K562 (cell line): ENCODE data around the gene RRM2. TPM values are rescaled to one million over a fixed set of nuclear protein-coding genes. Genes with fewer than 3 reads are reported as not detected.
"Not testable (repeated sequence)": the region's sequence is repeated elsewhere in the genome, so short reads cannot be mapped to it uniquely, and the experiment has no call there.

Source experiments
- ATAC-seq: fragments of 200-7000 bp; cut with Tn5 transposase; 3 replicates; pipeline ENCODE4 v1.9.1; 2020; ENCODE audit warnings: moderate library complexity
- BruUV-seq: library from RNA; stranded (reverse); fragments of 400-500 nt; replicated peaks from 2 replicates; lab custom pipeline; 2021; lab: Mats Ljungman, UMichigan
- CTCF ChIA-PET: fragments of 300-600 bp; formaldehyde crosslinking; extraction: SDS; loops from one replicate; lab custom pipeline; 2021; ENCODE audit warnings: low intra/inter-chr PET ratio; lab: Yijun Ruan, JAX
- POLR2A ChIA-PET: fragments of 300-600, 350-650 bp; sonication (Branson Sonifier 250); formaldehyde crosslinking; extraction: SDS; loops from one replicate; lab custom pipeline; 2021; ENCODE audit warnings: antibody characterized with exemption, inconsistent platforms; lab: Yijun Ruan, JAX
- DNase-seq, 4 experiments: peaks; one replicate each; pipeline versions ENCODE4 v3.0.0 to v3.0.0-alpha.2; 2011 to 2018; ENCODE audit warnings: low spot score in 3 of 4, mixed read lengths in 3 of 4; ENCODE audit errors: extremely low read depth in 1 of 4
- FAIRE-seq: peaks from 2 replicates; lab custom pipeline; 2011; peaks lifted over from hg19 to GRCh38; lab: Jason Lieb, UNC
- H2AFZ ChIP-seq: 2 replicates; pipeline ENCODE4 v1.6.0; 2011; ENCODE audit warnings: low read depth, low read length, control low read depth, inconsistent platforms
- H3K27ac ChIP-seq: fragments of 200-600 bp; 3 replicates; pipeline ENCODE4 v1.8.0; 2011; ENCODE audit warnings: low read depth, mild to moderate bottlenecking, control low read depth, inconsistent platforms, low read length, moderate library complexity, mixed read lengths; ENCODE audit errors: extremely low read depth
- H3K27me3 ChIP-seq, 2 experiments: fragments of 300-600 bp in 1 of 2; 2 replicates in 1 of 2; 3 replicates in 1 of 2; pipeline versions ENCODE4 v1.6.0 to v1.8.0; 2011; ENCODE audit warnings: inconsistent platforms in 2 of 2, low read length in 2 of 2, mild to moderate bottlenecking in 1 of 2, mixed read lengths in 1 of 2, moderate library complexity in 1 of 2; ENCODE audit not compliant: control insufficient read depth in 2 of 2, insufficient read depth in 2 of 2
- H3K36me3 ChIP-seq: fragments of 300-600 bp; 3 replicates; pipeline ENCODE4 v1.8.0; 2011; ENCODE audit warnings: mild to moderate bottlenecking, low read length, inconsistent platforms; ENCODE audit not compliant: control insufficient read depth, insufficient read depth
- H3K4me1 ChIP-seq, 2 experiments: fragments of 200-600 bp in 1 of 2; replicated peaks in 1 of 2; 2 replicates in 1 of 2; 3 replicates in 1 of 2; pipeline versions ENCODE4 v1.5.1 to v1.8.0; 2011; ENCODE audit warnings: inconsistent platforms in 2 of 2, low read length in 2 of 2, mild to moderate bottlenecking in 1 of 2, mixed read lengths in 1 of 2, moderate library complexity in 1 of 2; ENCODE audit not compliant: control insufficient read depth in 2 of 2, insufficient read depth in 2 of 2
- H3K4me2 ChIP-seq: 2 replicates; pipeline ENCODE4 v1.6.1; 2011; ENCODE audit warnings: low read length, control low read depth, inconsistent platforms, mixed read lengths; ENCODE audit not compliant: insufficient read depth
- H3K4me3 ChIP-seq: fragments of 200-600 bp; sonication (generic), shearing (Covaris generic); 2 replicates; pipeline ENCODE4 v1.5.1; 2016; ENCODE audit warnings: control low read depth, inconsistent platforms
- H3K79me2 ChIP-seq: fragments of 200-600 bp; 3 replicates; pipeline ENCODE4 v1.8.0; 2011; ENCODE audit warnings: low read length, inconsistent platforms; ENCODE audit not compliant: control insufficient read depth, insufficient read depth
- H3K9ac ChIP-seq, 2 experiments: 2 replicates each; pipeline versions ENCODE4 v1.6.0 to v1.6.1; 2011; ENCODE audit warnings: low read depth in 2 of 2, low read length in 2 of 2, control low read depth in 1 of 2, inconsistent platforms in 1 of 2, mild to moderate bottlenecking in 1 of 2, mixed read lengths in 1 of 2; ENCODE audit not compliant: insufficient read depth in 1 of 2
- H3K9me1 ChIP-seq: one replicate; pipeline ENCODE4 v1.6.0; 2011; ENCODE audit warnings: inconsistent platforms, mild to moderate bottlenecking, low read length, moderate library complexity; ENCODE audit not compliant: control insufficient read depth, insufficient read depth
- H3K9me3 ChIP-seq: replicated peaks from 2 replicates; pipeline ENCODE4 v1.5.1; 2011; ENCODE audit warnings: low read depth, low read length, inconsistent platforms; ENCODE audit not compliant: control insufficient read depth, insufficient read depth
- H4K20me1 ChIP-seq: replicated peaks from 2 replicates; pipeline ENCODE4 v1.6.1; 2011; ENCODE audit warnings: low read length, inconsistent platforms, mixed read lengths; ENCODE audit not compliant: control insufficient read depth, insufficient read depth
- IRF1 ChIP-seq: sonication (generic); formaldehyde crosslinking; IDR thresholded peaks from 2 replicates; pipeline ENCODE4 v1.8.0; 2022; ENCODE audit warnings: missing genetic modification reagents, mild to moderate bottlenecking, borderline replicate concordance
- RAD51 ChIP-seq: fragments of 450-650 bp; IDR thresholded peaks from 2 replicates; pipeline ENCODE4 v1.7.1; 2016; ENCODE audit warnings: low read depth, mild to moderate bottlenecking, borderline replicate concordance
- ZBTB49 ChIP-seq: sonication (generic); formaldehyde crosslinking; IDR thresholded peaks from 2 replicates; pipeline ENCODE4 v1.8.0; 2022; ENCODE audit warnings: missing genetic modification reagents, mild to moderate bottlenecking, borderline replicate concordance
- in situ Hi-C: fragments of 300-500 bp; cut with MboI; formaldehyde crosslinking; loops from 4 replicates; pipeline ENCODE4 v1.15.0; 2018; ENCODE audit warnings: inconsistent platforms, mixed read lengths
- intact Hi-C: fragments of 100-400 bp; cut with micrococcal nuclease; formaldehyde crosslinking; loops from 2 replicates; pipeline ENCODE4 v1.14.2; 2022
- polyA plus RNA-seq, 8 experiments: library from polyadenylated mRNA; depleted of rRNA in 4 of 8; stranded (reverse) in 5 of 8; unstranded in 3 of 8; fragments of >200 nt; fragmentation: Nextera tagmentation in 2 of 8; fragmentation: Illumina TruSeq in 1 of 8; extraction: Ambion mirVana in 2 of 8; extraction: Trizol in 1 of 8; gene quantifications; 2 replicates each; pipeline versions ENCODE4 v1.2.1 to v1.2.3, GENCODE V29; 2011 to 2014; ENCODE audit warnings: inconsistent platforms in 1 of 8, missing spikeins in 1 of 8
- total RNA-seq, 7 experiments: library from RNA; depleted of rRNA in 6 of 7; stranded (reverse); fragments of >200 nt in 6 of 7; fragmentation: Illumina TruSeq in 2 of 7; extraction: Trizol in 2 of 7; gene quantifications; 2 replicates each; pipeline versions ENCODE4 v1.2.1 to v1.2.3, GENCODE V29; 2011 to 2021; ENCODE audit warnings: low replicate concordance in 1 of 7

RRM2 gene
- total and polyA plus RNA-seq, 9 of the 15 experiments (the other 6 are each of a cell fraction or from before 2014, with no cell fraction given) = 50.1 to 244 (median 128) TPM

GRCh38 chr2:10103179-10103578 lies 19.4 kb upstream of the RRM2 start (continued):
- TF ChIP-seq ZBTB49 (CRISPR knock-in tag) (no peak), IRF1 (CRISPR knock-in tag) (no peak), RAD51 (peak; percentile 57)

GRCh38 chr2:10104906-10105305 lies 17.6 kb upstream of the RRM2 start:
- H3K4me2 ChIP-seq, in situ Hi-C loops, H3K9ac ChIP-seq, H3K9me3 ChIP-seq, H2AFZ ChIP-seq, CTCF ChIA-PET, FAIRE-seq, ATAC-seq, H3K27ac ChIP-seq, H4K20me1 ChIP-seq, intact Hi-C loops, BruUV-seq, H3K79me2 ChIP-seq, DNase-seq, H3K4me1 ChIP-seq, H3K27me3 ChIP-seq, H3K36me3 ChIP-seq, H3K4me3 ChIP-seq, H3K9me1 ChIP-seq: not testable (repeated sequence)
- POLR2A ChIA-PET = interaction anchor here (0.6 to 1.0 kb wide), 2 partner anchors 8 to 681 kb away, joined by 3 read pairs; no protein-coding TSS in a partner anchor
